ENCODE data around the gene TRIM72. TPM values are rescaled to one million over a fixed set of nuclear protein-coding genes. Genes with fewer than 3 reads are reported as not detected.

Gene TRIM72
- total and polyA plus RNA-seq, 2 of the 8 experiments (the other 6 are each of a cell fraction or from before 2014, with no cell fraction given): 0.57 to 2.1 TPM

DNA sequence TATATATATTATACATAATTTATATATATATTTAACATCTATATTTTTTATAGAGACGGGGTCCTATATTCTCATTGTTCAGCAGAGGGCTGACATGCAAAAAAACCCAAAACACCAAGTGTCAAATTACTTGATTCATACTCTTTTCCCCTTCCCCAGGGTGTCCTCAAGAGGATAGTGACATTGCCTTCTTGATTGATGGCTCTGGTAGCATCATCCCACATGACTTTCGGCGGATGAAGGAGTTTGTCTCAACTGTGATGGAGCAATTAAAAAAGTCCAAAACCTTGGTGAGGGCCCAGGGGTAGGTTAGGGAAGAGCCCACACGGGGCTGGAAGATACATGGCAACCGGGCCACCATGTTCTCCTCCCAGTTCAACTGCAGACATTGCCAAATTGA is 56.9 kb downstream of the TRIM72 start (continued):
- TF ChIP-seq TEAD4 (IDR thresholded peaks at IDR 0.05; ENCODE audit: low read depth, low read length) (no peak), FOSL1 (IDR thresholded peaks at IDR 0.05; ENCODE audit: insufficient read depth, low read depth, low read length) (no peak), CTBP2 (IDR thresholded peaks at IDR 0.05; ENCODE audit: borderline replicate concordance, insufficient read depth, insufficient read length, low read length) (no peak), TCF12 (IDR thresholded peaks at IDR 0.05; ENCODE audit: low read depth, low read length) (no peak), KDM4A (IDR thresholded peaks at IDR 0.05; ENCODE audit: low read depth, low read length, severe bottlenecking) (no peak), SIX5 (IDR thresholded peaks at IDR 0.05; ENCODE audit: low read depth, low read length) (no peak)
- TF ChIP-seq, protein P1, sequence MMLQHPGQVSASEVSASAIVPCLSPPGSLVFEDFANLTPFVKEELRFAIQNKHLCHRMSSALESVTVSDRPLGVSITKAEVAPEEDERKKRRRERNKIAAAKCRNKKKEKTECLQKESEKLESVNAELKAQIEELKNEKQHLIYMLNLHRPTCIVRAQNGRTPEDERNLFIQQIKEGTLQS (IDR thresholded peaks at IDR 0.05; ENCODE audit: insufficient read depth, low read depth, low read length): no peak

Measured in H1 (cell line).